ENCODE measurements around the gene GSTM2. TPM values are rescaled to one million over a fixed set of nuclear protein-coding genes. Genes with fewer than 3 reads are reported as not detected.
A peak's percentile ranks its signal among the peaks of the same experiment; 100 is the strongest.

The GSTM2 gene
- 10 to 100 TPM; 18.2 to 19.3 TPM for total RNA-seq

GRCh38 chr1:109667452-109668122 is at the start of gene GSTM2:
Gene GSTM2, plus strand, starts transcription at chr1:109668057. Its CDS starts 59 bp downstream, at chr1:109668116.
- Mint-ChIP-seq H3K9me3 (ENCODE audit: insufficient read depth) (no peaks in the 10 kb centered on the region), H3K36me3 (ENCODE audit: low read depth) (no peaks in the 10 kb centered on the region), H3K4me1 (ENCODE audit: low read depth) (peaks cover 32% of the 10 kb centered on the region), H3K27me3 (ENCODE audit: low read depth) (no peaks in the 10 kb centered on the region), H3K4me3 (peak within 1 kb of the TSS; percentile 72), H3K27ac (no peak within 1 kb of the TSS)
- DNase-seq = peak; percentile 81
- ChIA-PET POLR2A (interaction anchor here (0.6 kb wide), 1 partner anchor 20 kb away, joined by 3 read pairs; the partner anchor contains the start of gene GSTM1), CTCF (interaction anchor here (0.9 to 1.8 kb wide), 4 partner anchors 26 to 317 kb away, joined by 3 to 13 read pairs (median 4); partner anchors contain the start of gene AHCYL1)
- peak; percentile 97 for ATAC-seq

GRCh38 chr1:109618661-109619575 is 48.9 kb upstream of the GSTM2 start:
- POLR2A ChIA-PET = interaction anchor here (2.2 to 3.9 kb wide), 3 partner anchors 70 to 365 kb away, joined by 5 to 52 read pairs (median 9); partner anchors contain the start of genes AHCYL1 and GNAI3
- no peaks in the 10 kb centered on the region for H3K27me3 Mint-ChIP-seq (ENCODE audit: low read depth)
- peaks cover 60% of the 10 kb centered on the region for H3K4me1 Mint-ChIP-seq (ENCODE audit: low read depth)
- ATAC-seq = no peak
- CTCF ChIA-PET = interaction anchor here (0.5 to 5.1 kb wide), 8 partner anchors 11 to 366 kb away, joined by 3 to 34 read pairs (median 8); partner anchors contain the start of genes AHCYL1 and GNAI3
- peaks cover 10% of the 10 kb centered on the region for H3K36me3 Mint-ChIP-seq (ENCODE audit: low read depth)
- no peaks in the 10 kb centered on the region for H3K9me3 Mint-ChIP-seq (ENCODE audit: insufficient read depth)
- no peak for DNase-seq
- peak overlapping the region; percentile 95 for H3K4me3 Mint-ChIP-seq
- H3K27ac Mint-ChIP-seq = peak overlapping the region; percentile 96

- Mint-ChIP-seq H3K9me3 (ENCODE audit: insufficient read depth) (no peaks in the 10 kb centered on the region), H3K4me1 (ENCODE audit: low read depth) (peaks cover 69% of the 10 kb centered on the region), H3K27me3 (ENCODE audit: low read depth) (no peaks in the 10 kb centered on the region), H3K36me3 (ENCODE audit: low read depth) (peaks cover 10% of the 10 kb centered on the region), H3K4me3 (peak within 1 kb of the TSS; percentile 95), H3K27ac (peak within 1 kb of the TSS; percentile 96)
- ChIA-PET CTCF (interaction anchor here (0.5 to 5.1 kb wide), 13 partner anchors 10 to 365 kb away, joined by 3 to 34 read pairs (median 6); partner anchors contain the start of genes AHCYL1, CYB561D1 and GNAI3), POLR2A (interaction anchor here (0.9 to 3.9 kb wide), 5 partner anchors 17 to 364 kb away, joined by 4 to 52 read pairs (median 5); partner anchors contain the start of genes AHCYL1 and GNAI3)
- ATAC-seq (peak; percentile 50), DNase-seq (peak; percentile 81)
Observed at GRCh38 chr1:109619576-109620400, 48.1 kb upstream of the GSTM2 start, which contains the start of the genes AMPD2 and GNAT2. Gene AMPD2, plus strand, starts transcription at chr1:109619837. Its CDS starts 1,339 bp downstream, at chr1:109621176. Gene GNAT2, minus strand, starts transcription at chr1:109619616. Its CDS starts 6,746 bp downstream, at chr1:109612870.

- DNase-seq = no peak
- POLR2A ChIA-PET = interaction anchor here (0.7 to 3.9 kb wide), 7 partner anchors 9 to 364 kb away, joined by 3 to 52 read pairs (median 4); partner anchors contain the start of genes AHCYL1 and GNAI3
- CTCF ChIA-PET = interaction anchor here (0.9 to 5.1 kb wide), 10 partner anchors 10 to 364 kb away, joined by 3 to 34 read pairs (median 7); partner anchors contain the start of genes AHCYL1, CYB561D1 and GNAI3
Observed at GRCh38 chr1:109620401-109620791, 47.5 kb upstream of the GSTM2 start.

GRCh38 chr1:109620841-109621286 is 47.0 kb upstream of the GSTM2 start:
- H3K27ac Mint-ChIP-seq = peak overlapping the region; percentile 96
- ATAC-seq = peak; percentile 83
- ChIA-PET POLR2A (interaction anchor here (0.7 to 3.9 kb wide), 6 partner anchors 8 to 363 kb away, joined by 3 to 52 read pairs (median 4); partner anchors contain the start of genes AHCYL1 and GNAI3), CTCF (interaction anchor here (0.9 to 5.1 kb wide), 10 partner anchors 10 to 364 kb away, joined by 3 to 34 read pairs (median 7); partner anchors contain the start of genes AHCYL1, CYB561D1 and GNAI3)
- H3K36me3 Mint-ChIP-seq (ENCODE audit: low read depth) = peaks cover 13% of the 10 kb centered on the region
- peak; percentile 99 for DNase-seq
- H3K9me3 Mint-ChIP-seq (ENCODE audit: insufficient read depth) = no peaks in the 10 kb centered on the region
- peak overlapping the region; percentile 95 for H3K4me3 Mint-ChIP-seq
- peaks cover 74% of the 10 kb centered on the region for H3K4me1 Mint-ChIP-seq (ENCODE audit: low read depth)
- H3K27me3 Mint-ChIP-seq (ENCODE audit: low read depth) = no peaks in the 10 kb centered on the region

More at GRCh38 chr1:109620401-109620791, 47.5 kb upstream of the GSTM2 start:
- H3K27ac Mint-ChIP-seq = peak overlapping the region; percentile 96
- ATAC-seq = no peak
- H3K27me3 Mint-ChIP-seq (ENCODE audit: low read depth) = no peaks in the 10 kb centered on the region
- H3K36me3 Mint-ChIP-seq (ENCODE audit: low read depth) = peaks cover 12% of the 10 kb centered on the region
- peak overlapping the region; percentile 95 for H3K4me3 Mint-ChIP-seq
- no peaks in the 10 kb centered on the region for H3K9me3 Mint-ChIP-seq (ENCODE audit: insufficient read depth)
- H3K4me1 Mint-ChIP-seq (ENCODE audit: low read depth) = peaks cover 74% of the 10 kb centered on the region

- Mint-ChIP-seq H3K27me3 (ENCODE audit: low read depth) (no peaks in the 10 kb centered on the region), H3K9me3 (ENCODE audit: insufficient read depth) (no peaks in the 10 kb centered on the region), H3K27ac (peak overlapping the region; percentile 96), H3K4me3 (peak overlapping the region; percentile 95), H3K4me1 (ENCODE audit: low read depth) (peaks cover 68% of the 10 kb centered on the region), H3K36me3 (ENCODE audit: low read depth) (peaks cover 17% of the 10 kb centered on the region)
- peak; percentile 5 for ATAC-seq
- POLR2A ChIA-PET = interaction anchor here (0.9 to 3.9 kb wide), 3 partner anchors 13 to 75 kb away, joined by 3 to 52 read pairs (median 4); partner anchors contain the start of gene GNAI3
- DNase-seq = peak; percentile 22
- CTCF ChIA-PET = interaction anchor here (5.1 to 11.1 kb wide), 2 partner anchors 17 to 76 kb away, joined by 34 to 129 read pairs; no protein-coding TSS in a partner anchor
Observed at GRCh38 chr1:109621379-109622136, 46.3 kb upstream of the GSTM2 start.

GRCh38 chr1:109622137-109622892 is 45.5 kb upstream of the GSTM2 start:
- Mint-ChIP-seq H3K27me3 (ENCODE audit: low read depth) (no peaks in the 10 kb centered on the region), H3K27ac (peak overlapping the region; percentile 96), H3K9me3 (ENCODE audit: insufficient read depth) (no peaks in the 10 kb centered on the region), H3K4me1 (ENCODE audit: low read depth) (peaks cover 61% of the 10 kb centered on the region), H3K36me3 (ENCODE audit: low read depth) (peaks cover 18% of the 10 kb centered on the region), H3K4me3 (peak overlapping the region; percentile 95)
- ATAC-seq (no peak), DNase-seq (peak; percentile 18)
- POLR2A ChIA-PET = interaction anchor here (0.9 to 3.9 kb wide), 3 partner anchors 73 to 76 kb away, joined by 3 to 52 read pairs (median 20); partner anchors contain the start of gene GNAI3
- CTCF ChIA-PET = interaction anchor here (0.6 to 11.1 kb wide), 2 partner anchors 17 to 75 kb away, joined by 3 to 129 read pairs; no protein-coding TSS in a partner anchor

GRCh38 chr1:109622895-109623294 is 45.0 kb upstream of the GSTM2 start:
- DNase-seq (peak; percentile 21), ATAC-seq (no peak)
- peak overlapping the region; percentile 96 for H3K27ac Mint-ChIP-seq
- H3K27me3 Mint-ChIP-seq (ENCODE audit: low read depth) = no peaks in the 10 kb centered on the region
- CTCF ChIA-PET = interaction anchor here (0.6 to 11.1 kb wide), 4 partner anchors 16 to 90 kb away, joined by 3 to 129 read pairs (median 16); no protein-coding TSS in a partner anchor
- POLR2A ChIA-PET = interaction anchor here (1.9 kb wide), 1 partner anchor 74 kb away, joined by 20 read pairs; the partner anchor contains the start of gene GNAI3
- H3K9me3 Mint-ChIP-seq (ENCODE audit: insufficient read depth) = no peaks in the 10 kb centered on the region
- peaks cover 57% of the 10 kb centered on the region for H3K4me1 Mint-ChIP-seq (ENCODE audit: low read depth)
- H3K4me3 Mint-ChIP-seq = peak overlapping the region; percentile 95
- H3K36me3 Mint-ChIP-seq (ENCODE audit: low read depth) = peaks cover 24% of the 10 kb centered on the region
